MCF 10A (cell line): Measurements from ENCODE around the gene MYB. TPM values are rescaled to one million over a fixed set of nuclear protein-coding genes. Genes with fewer than 3 reads are reported as not detected.

Source experiments
- BruUV-seq: library from RNA; stranded (reverse); fragments of 400-500 nt; replicated peaks from 2 replicates; lab custom pipeline; 2021; lab: Mats Ljungman, UMichigan
- CTCF ChIA-PET: fragments of 300-600 bp; sonication (Branson Sonifier 250); formaldehyde crosslinking; extraction: SDS; loops from one replicate; lab custom pipeline; 2021; ENCODE audit warnings: antibody characterized with exemption, inconsistent platforms; lab: Yijun Ruan, JAX
- POLR2A ChIA-PET: fragments of 300-600, 350-650 bp; sonication (Branson Sonifier 250); formaldehyde crosslinking; extraction: SDS; loops from one replicate; lab custom pipeline; 2020; ENCODE audit warnings: antibody characterized with exemption, inconsistent platforms; lab: Yijun Ruan, JAX
- DNase-seq: peaks from one replicate; pipeline ENCODE4 v3.0.0-alpha.2; 2018; ENCODE audit not compliant: unreplicated experiment
- H3K27ac Mint-ChIP-seq: one replicate; pipeline ENCODE4 v1.8.0; 2022; ENCODE audit warnings: mild to moderate bottlenecking, low read depth, mixed read lengths; ENCODE audit not compliant: unreplicated experiment
- H3K27me3 Mint-ChIP-seq: one replicate; pipeline ENCODE4 v1.8.0; 2022; ENCODE audit warnings: mixed read lengths; ENCODE audit not compliant: insufficient read depth, unreplicated experiment
- H3K36me3 Mint-ChIP-seq: one replicate; pipeline ENCODE4 v1.8.0; 2022; ENCODE audit warnings: mild to moderate bottlenecking, moderate library complexity, mixed read lengths; ENCODE audit not compliant: insufficient read depth, unreplicated experiment
- H3K4me1 Mint-ChIP-seq: one replicate; pipeline ENCODE4 v1.8.0; 2022; ENCODE audit warnings: mixed read lengths; ENCODE audit not compliant: insufficient read depth, unreplicated experiment
- H3K4me3 Mint-ChIP-seq: one replicate; pipeline ENCODE4 v1.8.0; 2022; ENCODE audit warnings: mild to moderate bottlenecking, moderate library complexity, mixed read lengths; ENCODE audit not compliant: unreplicated experiment
- H3K9me3 Mint-ChIP-seq: one replicate; pipeline ENCODE4 v1.8.0; 2022; ENCODE audit warnings: mixed read lengths; ENCODE audit not compliant: unreplicated experiment
- intact Hi-C: fragments of 100-400 bp; cut with micrococcal nuclease; formaldehyde crosslinking; loops from 2 replicates; pipeline ENCODE4 v1.14.1; 2022
- total RNA-seq: library from RNA; stranded (reverse); gene quantifications from 2 replicates; pipeline ENCODE4 v1.2.3, GENCODE V29; 2022
- TF ChIP-seq, protein P1 (sequence below): fragments of 200-600 bp; IDR thresholded peaks from one replicate; pipeline ENCODE4 v1.8.0; 2022; ENCODE audit warnings: antibody characterized with exemption, mild to moderate bottlenecking; ENCODE audit not compliant: unreplicated experiment

MYB gene
- total RNA-seq, 1 experiment from 2014 or later: not detected

- intact Hi-C loops: no loop called here
- H3K4me3 Mint-ChIP-seq: no peak overlapping the region
- H3K9me3 Mint-ChIP-seq: no peaks in the 10 kb centered on the region
- DNase-seq: no peak
- TF ChIP-seq, protein P1, sequence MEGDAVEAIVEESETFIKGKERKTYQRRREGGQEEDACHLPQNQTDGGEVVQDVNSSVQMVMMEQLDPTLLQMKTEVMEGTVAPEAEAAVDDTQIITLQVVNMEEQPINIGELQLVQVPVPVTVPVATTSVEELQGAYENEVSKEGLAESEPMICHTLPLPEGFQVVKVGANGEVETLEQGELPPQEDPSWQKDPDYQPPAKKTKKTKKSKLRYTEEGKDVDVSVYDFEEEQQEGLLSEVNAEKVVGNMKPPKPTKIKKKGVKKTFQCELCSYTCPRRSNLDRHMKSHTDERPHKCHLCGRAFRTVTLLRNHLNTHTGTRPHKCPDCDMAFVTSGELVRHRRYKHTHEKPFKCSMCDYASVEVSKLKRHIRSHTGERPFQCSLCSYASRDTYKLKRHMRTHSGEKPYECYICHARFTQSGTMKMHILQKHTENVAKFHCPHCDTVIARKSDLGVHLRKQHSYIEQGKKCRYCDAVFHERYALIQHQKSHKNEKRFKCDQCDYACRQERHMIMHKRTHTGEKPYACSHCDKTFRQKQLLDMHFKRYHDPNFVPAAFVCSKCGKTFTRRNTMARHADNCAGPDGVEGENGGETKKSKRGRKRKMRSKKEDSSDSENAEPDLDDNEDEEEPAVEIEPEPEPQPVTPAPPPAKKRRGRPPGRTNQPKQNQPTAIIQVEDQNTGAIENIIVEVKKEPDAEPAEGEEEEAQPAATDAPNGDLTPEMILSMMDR: no peak
- H3K36me3 Mint-ChIP-seq: no peaks in the 10 kb centered on the region
- H3K4me1 Mint-ChIP-seq: no peaks in the 10 kb centered on the region
- no TSS peak for BruUV-seq
- POLR2A ChIA-PET: no interaction called here
- no peak overlapping the region for H3K27ac Mint-ChIP-seq
- CTCF ChIA-PET: interaction anchor here (0.9 kb wide), 1 partner anchor 44 kb away, joined by 3 read pairs; no protein-coding TSS in a partner anchor
- no peaks in the 10 kb centered on the region for H3K27me3 Mint-ChIP-seq
These were observed 7.6 kb downstream of the MYB start for GRCh38 chr6:135188718-135189117.

DNA sequence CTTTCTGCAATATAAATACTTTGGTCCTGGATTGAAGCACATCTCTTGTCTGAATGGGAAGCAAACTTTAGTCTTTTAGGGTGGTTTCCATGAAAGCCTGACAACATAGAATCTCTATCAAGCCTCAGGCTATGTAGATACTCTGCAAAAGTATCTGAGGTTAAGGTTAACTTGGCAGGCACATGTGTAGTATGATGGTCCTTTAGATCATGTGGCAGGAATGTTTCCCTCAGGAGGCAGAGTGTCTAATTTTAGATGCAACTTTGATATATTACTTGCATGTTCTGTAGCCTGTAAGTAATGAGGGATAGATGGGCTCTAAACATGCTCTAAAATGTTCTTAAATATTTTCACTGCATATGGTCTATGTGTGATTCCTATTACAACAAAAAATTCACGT is 8.2 kb downstream of the MYB start:
- Mint-ChIP-seq H3K4me3 (no peak overlapping the region), H3K27ac (no peak overlapping the region), H3K4me1 (no peaks in the 10 kb centered on the region), H3K36me3 (no peaks in the 10 kb centered on the region), H3K9me3 (no peaks in the 10 kb centered on the region), H3K27me3 (no peaks in the 10 kb centered on the region)
- intact Hi-C loops: no loop called here
- DNase-seq: no peak
- ChIA-PET POLR2A (no interaction called here), CTCF (interaction anchor here (0.9 kb wide), 1 partner anchor 45 kb away, joined by 3 read pairs; no protein-coding TSS in a partner anchor)
- TF ChIP-seq, protein P1: no peak
- no TSS peak for BruUV-seq

GRCh38 chr6:135191508-135192255 is 10.6 kb downstream of the MYB start:
- no peak for DNase-seq
- Mint-ChIP-seq H3K4me3 (no peak overlapping the region), H3K36me3 (no peaks in the 10 kb centered on the region), H3K27ac (no peak overlapping the region), H3K27me3 (no peaks in the 10 kb centered on the region), H3K4me1 (no peaks in the 10 kb centered on the region), H3K9me3 (no peaks in the 10 kb centered on the region)
- intact Hi-C loops: no loop called here
- CTCF ChIA-PET: interaction anchor here (0.7 to 1.2 kb wide), 3 partner anchors 11 to 1387 kb away, joined by 3 to 4 read pairs (median 3); partner anchors contain the start of gene MYB
- TF ChIP-seq, protein P1: no peak
- BruUV-seq: no TSS peak
- POLR2A ChIA-PET: no interaction called here

GRCh38 chr6:135192256-135193174 is 11.4 kb downstream of the MYB start:
- intact Hi-C loops: no loop called here
- POLR2A ChIA-PET: interaction anchor here (0.7 kb wide), 2 partner anchors 11 to 1925 kb away, joined by 3 to 4 read pairs; no protein-coding TSS in a partner anchor
- Mint-ChIP-seq H3K4me3 (no peak overlapping the region), H3K27me3 (no peaks in the 10 kb centered on the region), H3K27ac (no peak overlapping the region), H3K4me1 (no peaks in the 10 kb centered on the region), H3K36me3 (no peaks in the 10 kb centered on the region), H3K9me3 (no peaks in the 10 kb centered on the region)
- DNase-seq: no peak
- BruUV-seq: no TSS peak
- CTCF ChIA-PET: interaction anchor here (0.6 kb wide), 1 partner anchor 1035 kb away, joined by 3 read pairs; no protein-coding TSS in a partner anchor
- TF ChIP-seq, protein P1: no peak
